MM.1S (cell line): Measurements from ENCODE around the gene CDRT4.

ENCODE experiments used
- DNase-seq: peaks from one replicate; pipeline ENCODE4 v3.0.0-alpha.2; 2015
- H2AFZ ChIP-seq: fragments of 300-600 bp; sonication (generic); 2 replicates; pipeline ENCODE4 v1.6.0; 2016; ENCODE audit warnings: antibody characterized with exemption, low read length
- H3F3A ChIP-seq: fragments of 300-600 bp; sonication (generic); 2 replicates; pipeline ENCODE4 v1.6.1; 2016; ENCODE audit warnings: mild to moderate bottlenecking, antibody characterized with exemption, low read length, moderate library complexity, mixed read lengths; ENCODE audit not compliant: insufficient read depth
- H3K27ac ChIP-seq: fragments of 300-600 bp; sonication (generic); 2 replicates; pipeline ENCODE4 v1.5.1; 2016; ENCODE audit warnings: mild to moderate bottlenecking, low read length
- H3K27me3 ChIP-seq: fragments of 300-600 bp; sonication (generic); replicated peaks from 2 replicates; pipeline ENCODE4 v1.6.0; 2016; ENCODE audit warnings: low read length; ENCODE audit not compliant: insufficient read depth
- H3K36me3 ChIP-seq: fragments of 300-600 bp; sonication (generic); replicated peaks from 2 replicates; pipeline ENCODE4 v1.6.1; 2016; ENCODE audit warnings: mild to moderate bottlenecking, low read length, mixed read lengths; ENCODE audit not compliant: insufficient read depth
- H3K4me1 ChIP-seq: fragments of 300-600 bp; sonication (generic); 2 replicates; pipeline ENCODE4 v1.6.1; 2016; ENCODE audit warnings: low read length, mixed read lengths
- H3K4me2 ChIP-seq: fragments of 300-600 bp; sonication (generic); 2 replicates; pipeline ENCODE4 v1.6.0; 2016; ENCODE audit warnings: low read depth, low read length
- H3K4me3 ChIP-seq: fragments of 300-600 bp; sonication (generic); 2 replicates; pipeline ENCODE4 v1.5.1; 2016; ENCODE audit warnings: low read length, mixed read lengths
- H3K79me2 ChIP-seq: fragments of 300-600 bp; sonication (generic); 2 replicates; pipeline ENCODE4 v1.6.1; 2016; ENCODE audit warnings: mixed run types, low read length, mixed read lengths
- H3K9ac ChIP-seq: fragments of 300-600 bp; sonication (generic); 2 replicates; pipeline ENCODE4 v1.6.1; 2016; ENCODE audit warnings: low read length, mixed read lengths
- H3K9me2 ChIP-seq: fragments of 300-600 bp; sonication (generic); replicated peaks from 2 replicates; pipeline ENCODE4 v1.6.1; 2016; ENCODE audit warnings: mild to moderate bottlenecking, low read length, mixed read lengths; ENCODE audit not compliant: insufficient read depth
- H3K9me3 ChIP-seq: fragments of 300-600 bp; sonication (generic); replicated peaks from 2 replicates; pipeline ENCODE4 v1.6.1; 2016; ENCODE audit warnings: mild to moderate bottlenecking, low read length, mixed read lengths; ENCODE audit not compliant: insufficient read depth
- H4K20me1 ChIP-seq: fragments of 300-600 bp; sonication (generic); 2 replicates; pipeline ENCODE4 v1.6.1; 2016; ENCODE audit warnings: mild to moderate bottlenecking, low read length, moderate library complexity, mixed read lengths; ENCODE audit not compliant: insufficient read depth
- EZH2 ChIP-seq: fragments of 300-600 bp; sonication (generic); optimal IDR thresholded peaks from 2 replicates; pipeline ENCODE3; 2017; ENCODE audit warnings: low read depth, mild to moderate bottlenecking, antibody characterized with exemption, low read length, mixed read lengths
- EZH2phosphoT487 ChIP-seq: fragments of 300-600 bp; sonication (generic); IDR thresholded peaks from 2 replicates; pipeline ENCODE4 v1.6.1; 2018; ENCODE audit warnings: antibody characterized with exemption, low read length
- TF ChIP-seq, protein P1 (sequence below): fragments of 300-600 bp; sonication (generic); IDR thresholded peaks from 2 replicates; pipeline ENCODE4 v1.5.1; 2016; ENCODE audit warnings: antibody characterized with exemption, low read length, mixed read lengths

Gene CDRT4

DNA sequence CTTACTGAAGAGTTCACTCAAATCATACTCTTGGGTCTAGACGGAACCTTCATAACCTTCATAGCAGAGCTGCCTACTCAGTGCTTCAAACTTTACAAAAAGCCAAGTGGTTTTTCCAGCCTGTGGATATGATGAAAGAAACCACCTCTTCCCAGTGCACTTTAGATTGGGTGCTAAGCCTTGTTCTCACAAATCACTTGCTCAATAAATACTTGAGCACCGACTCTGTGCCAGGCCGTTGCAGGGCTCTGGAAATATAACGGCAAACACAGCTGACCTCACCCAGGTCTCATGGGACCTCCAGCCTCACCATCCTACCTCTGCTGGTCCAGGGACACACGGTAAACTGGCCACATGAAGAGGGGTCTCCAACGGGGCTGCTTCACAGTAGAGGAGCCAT is 35.7 kb downstream of the CDRT4 start:
- Histone ChIP-seq H3F3A (no peaks in the 10 kb centered on the region), H3K4me2 (no peak overlapping the region), H3K79me2 (no peaks in the 10 kb centered on the region), H4K20me1 (no peaks in the 10 kb centered on the region), H3K4me1 (no peaks in the 10 kb centered on the region), H3K9me2 (no peaks in the 10 kb centered on the region), H2AFZ (no peak overlapping the region), H3K27ac (no peak overlapping the region), H3K36me3 (no peaks in the 10 kb centered on the region), H3K27me3 (no peaks in the 10 kb centered on the region), H3K4me3 (no peak overlapping the region), H3K9ac (no peak overlapping the region), H3K9me3 (no peaks in the 10 kb centered on the region)
- no peak for DNase-seq
- TF ChIP-seq EZH2 (no peak), EZH2phosphoT487 (no peak)
- TF ChIP-seq, protein P1, sequence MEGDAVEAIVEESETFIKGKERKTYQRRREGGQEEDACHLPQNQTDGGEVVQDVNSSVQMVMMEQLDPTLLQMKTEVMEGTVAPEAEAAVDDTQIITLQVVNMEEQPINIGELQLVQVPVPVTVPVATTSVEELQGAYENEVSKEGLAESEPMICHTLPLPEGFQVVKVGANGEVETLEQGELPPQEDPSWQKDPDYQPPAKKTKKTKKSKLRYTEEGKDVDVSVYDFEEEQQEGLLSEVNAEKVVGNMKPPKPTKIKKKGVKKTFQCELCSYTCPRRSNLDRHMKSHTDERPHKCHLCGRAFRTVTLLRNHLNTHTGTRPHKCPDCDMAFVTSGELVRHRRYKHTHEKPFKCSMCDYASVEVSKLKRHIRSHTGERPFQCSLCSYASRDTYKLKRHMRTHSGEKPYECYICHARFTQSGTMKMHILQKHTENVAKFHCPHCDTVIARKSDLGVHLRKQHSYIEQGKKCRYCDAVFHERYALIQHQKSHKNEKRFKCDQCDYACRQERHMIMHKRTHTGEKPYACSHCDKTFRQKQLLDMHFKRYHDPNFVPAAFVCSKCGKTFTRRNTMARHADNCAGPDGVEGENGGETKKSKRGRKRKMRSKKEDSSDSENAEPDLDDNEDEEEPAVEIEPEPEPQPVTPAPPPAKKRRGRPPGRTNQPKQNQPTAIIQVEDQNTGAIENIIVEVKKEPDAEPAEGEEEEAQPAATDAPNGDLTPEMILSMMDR = no peak

DNA sequence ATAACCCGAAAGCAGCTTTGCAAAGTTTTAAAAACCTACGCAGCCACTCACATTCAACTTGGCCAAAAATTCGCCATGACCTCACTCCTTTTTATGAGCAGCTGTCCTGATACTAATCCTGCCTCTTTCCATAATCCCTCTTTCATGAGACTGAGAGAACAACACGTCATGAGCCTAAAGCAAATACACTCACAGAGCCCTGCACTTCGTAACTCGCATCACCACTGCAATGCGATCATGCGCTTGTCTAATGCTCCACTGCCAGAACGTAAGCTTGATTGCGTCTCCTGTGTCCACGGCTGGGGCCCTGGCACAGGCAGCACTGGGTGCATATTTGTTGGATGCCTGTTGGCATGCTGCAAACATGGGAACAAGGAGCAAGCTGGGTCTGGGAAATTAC is 36.2 kb downstream of the CDRT4 start:
- no peaks in the 10 kb centered on the region for H3K79me2 ChIP-seq
- H3K27me3 ChIP-seq = no peaks in the 10 kb centered on the region
- no peak overlapping the region for H2AFZ ChIP-seq
- no peak overlapping the region for H3K4me3 ChIP-seq
- H3K9me2 ChIP-seq = no peaks in the 10 kb centered on the region
- H3K4me2 ChIP-seq = no peak overlapping the region
- no peak overlapping the region for H3K27ac ChIP-seq
- no peaks in the 10 kb centered on the region for H4K20me1 ChIP-seq
- no peak for DNase-seq
- no peaks in the 10 kb centered on the region for H3K4me1 ChIP-seq
- no peaks in the 10 kb centered on the region for H3K9me3 ChIP-seq
- H3F3A ChIP-seq = no peaks in the 10 kb centered on the region
- TF ChIP-seq EZH2 = no peak
- no peak for TF ChIP-seq EZH2phosphoT487
- TF ChIP-seq, protein P1 = no peak
- no peaks in the 10 kb centered on the region for H3K36me3 ChIP-seq
- no peak overlapping the region for H3K9ac ChIP-seq

DNA sequence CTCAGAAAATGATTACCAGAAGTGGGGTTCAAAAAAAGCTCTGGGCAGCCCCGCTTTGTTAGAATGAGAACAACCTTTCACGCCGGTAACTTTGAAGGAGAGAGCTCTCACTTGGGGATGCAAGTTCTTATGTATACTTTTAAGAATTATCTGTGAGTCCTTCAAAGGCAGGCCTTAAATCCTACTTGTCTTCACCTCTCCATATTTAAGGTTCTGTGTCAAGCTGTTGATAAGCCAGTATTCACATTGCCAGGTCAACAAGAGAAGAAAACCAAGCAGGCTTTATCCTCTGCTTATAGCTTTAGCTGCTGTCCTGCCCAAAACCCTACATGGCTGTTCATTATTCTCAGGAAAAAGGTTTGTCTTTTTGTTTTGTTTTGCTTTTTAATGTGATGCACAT is 42.9 kb downstream of the CDRT4 start:
- Histone ChIP-seq H4K20me1 (no peaks in the 10 kb centered on the region), H3K27ac (no peak overlapping the region), H2AFZ (no peak overlapping the region), H3K9me2 (no peaks in the 10 kb centered on the region), H3F3A (no peaks in the 10 kb centered on the region), H3K4me1 (no peaks in the 10 kb centered on the region), H3K9me3 (no peaks in the 10 kb centered on the region), H3K4me2 (no peak overlapping the region), H3K36me3 (no peaks in the 10 kb centered on the region), H3K9ac (no peak overlapping the region), H3K27me3 (no peaks in the 10 kb centered on the region), H3K79me2 (no peaks in the 10 kb centered on the region), H3K4me3 (no peak overlapping the region)
- TF ChIP-seq, protein P1 = no peak
- TF ChIP-seq EZH2 = no peak
- no peak for TF ChIP-seq EZH2phosphoT487
- no peak for DNase-seq
